Endothelial cell of umbilical vein (primary cell): ENCODE measurements around the gene ALDH1A2. TPM values are rescaled to one million over a fixed set of nuclear protein-coding genes. Genes with fewer than 3 reads are reported as not detected.

ENCODE experiments used
- BruUV-seq: library from RNA; stranded (reverse); fragments of 400-500 nt; replicated peaks from 2 replicates; lab custom pipeline; 2021; lab: Mats Ljungman, UMichigan
- CTCF ChIA-PET: fragments of 300-600, 350-600 bp; sonication (Branson Sonifier 250); formaldehyde crosslinking; loops from one replicate; lab custom pipeline; 2021; ENCODE audit warnings: antibody characterized with exemption, inconsistent platforms; lab: Charles Lee
- POLR2A ChIA-PET: fragments of 300-600, 350-600 bp; sonication (Branson Sonifier 250); formaldehyde crosslinking; loops from one replicate; lab custom pipeline; 2021; ENCODE audit warnings: antibody characterized with exemption, inconsistent platforms; lab: Charles Lee
- DNase-seq: peaks from one replicate; pipeline ENCODE4 v3.0.0-alpha.2; 2011; ENCODE audit warnings: low read depth, low spot score
- FAIRE-seq: peaks from 2 replicates; lab custom pipeline; 2011; peaks lifted over from hg19 to GRCh38; lab: Jason Lieb, UNC
- H2AFZ ChIP-seq: 2 replicates; pipeline ENCODE4 v1.6.0; 2012; ENCODE audit warnings: low read depth, low read length, control low read depth, inconsistent platforms
- H3K27ac ChIP-seq: 2 replicates; pipeline ENCODE4 v1.5.1; 2011; ENCODE audit warnings: low read depth, mild to moderate bottlenecking, control low read depth, low read length, moderate library complexity; ENCODE audit not compliant: insufficient read depth
- H3K27me3 ChIP-seq, 2 experiments: 2 replicates each; pipeline versions ENCODE4 v1.6.0 to v1.6.1; 2011; ENCODE audit warnings: low read length in 2 of 2, mixed read lengths in 1 of 2; ENCODE audit not compliant: control insufficient read depth in 2 of 2, insufficient read depth in 2 of 2
- H3K36me3 ChIP-seq, 2 experiments: 2 replicates in 1 of 2; 3 replicates in 1 of 2; pipeline ENCODE4 v1.5.1; 2011; ENCODE audit warnings: low read length in 2 of 2, mild to moderate bottlenecking in 1 of 2, moderate library complexity in 1 of 2; ENCODE audit not compliant: control insufficient read depth in 2 of 2, insufficient read depth in 2 of 2; ENCODE audit errors: extremely low read depth in 1 of 2
- H3K4me1 ChIP-seq: 3 replicates; pipeline ENCODE4 v1.5.1; 2011; ENCODE audit warnings: mild to moderate bottlenecking, low read length; ENCODE audit not compliant: control insufficient read depth, insufficient read depth; ENCODE audit errors: extremely low read depth
- H3K4me2 ChIP-seq: 2 replicates; pipeline ENCODE4 v1.6.1; 2011; ENCODE audit warnings: low read length, control low read depth, mixed read lengths; ENCODE audit not compliant: insufficient read depth
- H3K4me3 ChIP-seq, 3 experiments: fragments of 200-600 bp in 1 of 3; sonication (generic), shearing (Covaris generic) in 1 of 3; replicated peaks in 1 of 3; 2 replicates each; pipeline ENCODE4 v1.5.1; 2011 to 2016; ENCODE audit warnings: control low read depth in 3 of 3, low read length in 3 of 3, mild to moderate bottlenecking in 2 of 3, inconsistent platforms in 1 of 3, low read depth in 1 of 3, moderate library complexity in 1 of 3; ENCODE audit not compliant: insufficient read depth in 1 of 3
- H3K79me2 ChIP-seq: 2 replicates; pipeline ENCODE4 v1.6.0; 2012; ENCODE audit warnings: low read length, inconsistent platforms; ENCODE audit not compliant: control insufficient read depth, insufficient read depth
- H3K9ac ChIP-seq: replicated peaks from 2 replicates; pipeline ENCODE3; 2011; ENCODE audit warnings: low read length, control low read depth; ENCODE audit not compliant: insufficient read depth; ENCODE audit errors: extremely low read depth
- H3K9me1 ChIP-seq: replicated peaks from 3 replicates; pipeline ENCODE4 v1.6.0; 2011; ENCODE audit warnings: mild to moderate bottlenecking, low read length; ENCODE audit not compliant: control insufficient read depth, insufficient read depth; ENCODE audit errors: extremely low read depth
- H3K9me3 ChIP-seq: replicated peaks from 2 replicates; pipeline ENCODE4 v1.5.1; 2012; ENCODE audit warnings: low read length, inconsistent platforms; ENCODE audit not compliant: control insufficient read depth, insufficient read depth
- H4K20me1 ChIP-seq: replicated peaks from 2 replicates; pipeline ENCODE3; 2011; ENCODE audit warnings: mild to moderate bottlenecking, low read length; ENCODE audit not compliant: control insufficient read depth, insufficient read depth; ENCODE audit errors: extremely low read depth
- CTCF ChIP-seq, 2 donors: IDR thresholded peaks; 1 replicate in 1 of 2; 2 replicates in 1 of 2; pipeline ENCODE4 v1.5.1; 2011; ENCODE audit warnings: low read length in 2 of 2, mild to moderate bottlenecking in 2 of 2, moderate library complexity in 2 of 2, control low read depth in 1 of 2, inconsistent platforms in 1 of 2, low read depth in 1 of 2; ENCODE audit not compliant: insufficient read depth in 1 of 2; ENCODE audit errors: extremely low read depth in 1 of 2
- EZH2 ChIP-seq: IDR thresholded peaks from 2 replicates; pipeline ENCODE4 v1.6.1; 2012; ENCODE audit warnings: borderline replicate concordance, low read depth, mild to moderate bottlenecking, moderate library complexity, low read length, inconsistent platforms; ENCODE audit not compliant: severe bottlenecking
- GATA2 ChIP-seq: IDR thresholded peaks from 2 replicates; pipeline ENCODE4 v1.7.0; 2011; ENCODE audit warnings: low read depth, mild to moderate bottlenecking, moderate library complexity, mixed read lengths, low read length; ENCODE audit not compliant: insufficient read length, insufficient read depth
- JUN ChIP-seq: IDR thresholded peaks from 2 replicates; pipeline ENCODE4 v1.6.1; 2011; ENCODE audit warnings: borderline replicate concordance, low read depth; ENCODE audit not compliant: insufficient read length, insufficient read depth
- MAX ChIP-seq: IDR thresholded peaks from 2 replicates; pipeline ENCODE4 v1.6.1; 2011; ENCODE audit not compliant: insufficient read depth, insufficient read length
- MYC ChIP-seq: IDR thresholded peaks from one replicate; pipeline ENCODE4 v1.6.1; 2011; ENCODE audit warnings: mild to moderate bottlenecking, low read depth, low read length
- dilution Hi-C: fragments of 300-500 bp; cut with MboI; formaldehyde crosslinking; loops from one replicate; pipeline ENCODE4 v1.15.0; 2019; ENCODE audit warnings: low sequenced_read_pairs; ENCODE audit not compliant: extremely low pct_ligation_motif_present
- intact Hi-C: fragments of 100-400 bp; cut with micrococcal nuclease; formaldehyde crosslinking; loops from one replicate; pipeline ENCODE4 v1.10.0; 2022
- polyA plus RNA-seq, 4 experiments: library from polyadenylated mRNA; depleted of rRNA in 3 of 4; stranded (reverse) in 3 of 4; unstranded in 1 of 4; fragments of >200 nt; gene quantifications; 2 replicates each; pipeline versions ENCODE4 v1.2.1 to v1.2.3, GENCODE V29; 2011 to 2012; ENCODE audit warnings: missing spikeins in 1 of 4
- total RNA-seq: library from RNA; stranded (reverse); gene quantifications from 2 replicates; pipeline ENCODE4 v1.2.3, GENCODE V29; 2021

ALDH1A2 gene
- total and polyA plus RNA-seq, 2 donors (not counting 3 experiments of a cell fraction or from before 2014, with no cell fraction given) = 16.3 to 34.9 TPM

DNA sequence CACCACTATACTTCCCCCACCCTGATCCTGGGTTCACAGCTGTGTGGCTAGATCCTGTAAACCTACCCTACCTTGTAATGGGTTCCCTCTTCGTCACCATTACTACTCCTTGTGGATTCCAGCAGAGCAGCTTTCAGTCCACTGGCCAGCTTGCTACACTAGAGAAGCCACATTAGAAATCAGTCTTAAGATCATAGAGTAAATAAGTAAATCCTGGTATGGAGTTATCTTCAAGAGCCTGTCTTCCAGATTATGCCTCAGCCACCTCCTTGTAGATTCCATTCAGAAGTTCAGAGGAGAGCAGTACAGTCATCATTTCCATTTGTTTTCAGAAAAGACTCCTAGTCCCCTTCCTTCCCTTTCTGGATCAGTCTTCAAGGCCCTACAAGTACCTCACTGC, 123.7 kb downstream of the ALDH1A2 start:
- no peak overlapping the region for H3K27ac ChIP-seq
- H3K4me3 ChIP-seq = no peak overlapping the region
- no peaks in the 10 kb centered on the region for H3K9me3 ChIP-seq
- no peak overlapping the region for H3K4me2 ChIP-seq
- no peak overlapping the region for H2AFZ ChIP-seq
- H3K9ac ChIP-seq = no peak overlapping the region
- peaks cover 2 to 3% of the 10 kb centered on the region in 2 experiments for H3K27me3 ChIP-seq
- dilution Hi-C loops (no loop called here), intact Hi-C loops (no loop called here)
- no peaks in the 10 kb centered on the region for H3K4me1 ChIP-seq
- TF ChIP-seq EZH2 (no peak), MYC (no peak), MAX (no peak)
- no peaks in the 10 kb centered on the region for H3K36me3 ChIP-seq
- CTCF ChIA-PET = interaction anchor here (1.0 to 1.6 kb wide), 2 partner anchors 11 to 13 kb away, joined by 3 to 5 read pairs; no protein-coding TSS in a partner anchor
- no peak for DNase-seq
- POLR2A ChIA-PET = no interaction called here
- no peaks in the 10 kb centered on the region for H3K9me1 ChIP-seq
- no peak for FAIRE-seq
- BruUV-seq = no TSS peak
- H4K20me1 ChIP-seq = no peaks in the 10 kb centered on the region
- H3K79me2 ChIP-seq = no peaks in the 10 kb centered on the region

DNA sequence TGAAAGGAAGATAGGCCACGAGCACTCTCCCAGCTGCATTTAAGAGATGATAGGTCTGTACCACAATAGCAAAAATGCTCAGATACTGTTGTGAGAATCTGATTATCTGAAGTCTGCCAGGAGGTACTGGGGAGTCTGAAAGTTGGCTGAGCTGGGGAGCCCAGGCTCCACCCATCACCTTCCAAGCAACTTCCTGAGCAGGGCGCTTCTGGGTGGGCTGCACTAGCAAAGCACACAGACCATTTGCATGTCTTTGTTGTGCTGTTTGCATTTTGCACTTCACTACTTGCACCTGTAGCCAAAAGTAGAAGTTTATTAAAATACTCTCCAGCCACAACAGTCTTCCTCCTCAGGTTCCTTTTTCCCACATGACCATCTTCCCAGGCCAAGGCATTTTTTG, 133.2 kb downstream of the ALDH1A2 start:
- H3K4me3 ChIP-seq = no peak overlapping the region
- H3K9ac ChIP-seq = no peak overlapping the region
- H3K79me2 ChIP-seq = no peaks in the 10 kb centered on the region
- dilution Hi-C loops = no loop called here
- no peak overlapping the region for H3K4me2 ChIP-seq
- H3K9me1 ChIP-seq = no peaks in the 10 kb centered on the region
- H3K27me3 ChIP-seq = peaks cover 0 to 2% of the 10 kb centered on the region in 2 experiments
- ChIA-PET POLR2A (no interaction called here), CTCF (interaction anchor here (1.8 to 2.8 kb wide), 2 partner anchors 9 to 15 kb away, joined by 5 to 11 read pairs; no protein-coding TSS in a partner anchor)
- H3K36me3 ChIP-seq = no peaks in the 10 kb centered on the region
- no peaks in the 10 kb centered on the region for H3K9me3 ChIP-seq
- no peak overlapping the region for H2AFZ ChIP-seq
- intact Hi-C loops = no loop called here
- no peak overlapping the region for H3K27ac ChIP-seq
- H4K20me1 ChIP-seq = no peaks in the 10 kb centered on the region
- no peak for FAIRE-seq
- no peak for TF ChIP-seq CTCF (IDR thresholded peaks at IDR 0.05; ENCODE audit: extremely low read depth in 1 of 2, insufficient read depth in 1 of 2, low read depth in 1 of 2, low read length in 2 of 2)
- no peak for TF ChIP-seq JUN
- no peak for TF ChIP-seq MYC
- no peak for TF ChIP-seq MAX
- TF ChIP-seq GATA2 = no peak
- no TSS peak for BruUV-seq
- H3K4me1 ChIP-seq = no peaks in the 10 kb centered on the region
- no peak for DNase-seq
